ENCODE results near the gene DNASE2B. TPM values are rescaled to one million over a fixed set of nuclear protein-coding genes. Genes with fewer than 3 reads are reported as not detected.

Gene DNASE2B
- total and polyA plus RNA-seq, 2 donors (not counting 3 experiments of a cell fraction or from before 2014, with no cell fraction given): not detected

DNA sequence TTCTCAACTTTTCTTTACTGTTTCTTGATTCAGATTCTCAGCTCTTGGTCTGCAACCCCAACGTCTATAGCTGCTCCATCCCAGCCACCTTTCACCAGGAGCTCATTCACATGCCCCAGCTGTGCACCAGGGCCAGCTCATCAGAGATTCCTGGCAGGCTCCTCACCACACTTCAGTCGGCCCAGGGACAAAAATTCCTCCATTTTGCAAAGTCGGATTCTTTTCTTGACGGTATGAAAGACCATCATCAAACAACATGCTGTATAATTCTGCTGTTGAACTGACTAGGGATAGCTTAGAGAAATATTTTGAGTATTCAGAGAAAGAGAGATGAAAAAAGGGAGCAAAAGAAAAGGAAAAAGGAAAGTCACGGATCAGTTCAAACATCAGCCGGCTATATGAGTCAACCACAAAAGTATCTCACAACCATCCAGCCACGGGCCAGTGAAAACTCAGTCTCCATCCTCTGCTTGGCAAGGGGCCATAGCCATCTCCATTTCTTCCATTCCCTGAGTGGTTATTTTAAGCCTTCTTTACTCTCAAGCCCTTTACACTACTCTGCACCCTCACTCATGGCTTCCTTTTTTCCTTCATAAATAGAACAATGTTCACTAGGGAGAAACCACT, 14.1 kb downstream of the DNASE2B start:
- no peaks in the 10 kb centered on the region for H3K9me1 ChIP-seq (replicated peaks; ENCODE audit: control insufficient read depth, extremely low read depth, insufficient read depth, low read length)
- H3K27me3 ChIP-seq (ENCODE audit: control insufficient read depth in 2 of 2, insufficient read depth in 2 of 2, low read length in 2 of 2): no peaks in the 10 kb centered on the region
- no peak overlapping the region for H3K27ac ChIP-seq (ENCODE audit: insufficient read depth, low read depth, low read length)
- no peak overlapping the region for H2AFZ ChIP-seq (ENCODE audit: low read depth, low read length)
- no TSS peak for BruUV-seq (replicated peaks)
- H3K9me3 ChIP-seq (replicated peaks; ENCODE audit: control insufficient read depth, insufficient read depth, low read length): no peaks in the 10 kb centered on the region
- no peaks in the 10 kb centered on the region for H3K79me2 ChIP-seq (ENCODE audit: control insufficient read depth, insufficient read depth, low read length)
- intact Hi-C loops (cut with micrococcal nuclease) (no loop called here), dilution Hi-C loops (cut with MboI; ENCODE audit: extremely low pct_ligation_motif_present, low sequenced_read_pairs) (no loop called here)
- TF ChIP-seq MYC (IDR thresholded peaks at IDR 0.05; ENCODE audit: low read depth, low read length): no peak
- TF ChIP-seq, protein P1, sequence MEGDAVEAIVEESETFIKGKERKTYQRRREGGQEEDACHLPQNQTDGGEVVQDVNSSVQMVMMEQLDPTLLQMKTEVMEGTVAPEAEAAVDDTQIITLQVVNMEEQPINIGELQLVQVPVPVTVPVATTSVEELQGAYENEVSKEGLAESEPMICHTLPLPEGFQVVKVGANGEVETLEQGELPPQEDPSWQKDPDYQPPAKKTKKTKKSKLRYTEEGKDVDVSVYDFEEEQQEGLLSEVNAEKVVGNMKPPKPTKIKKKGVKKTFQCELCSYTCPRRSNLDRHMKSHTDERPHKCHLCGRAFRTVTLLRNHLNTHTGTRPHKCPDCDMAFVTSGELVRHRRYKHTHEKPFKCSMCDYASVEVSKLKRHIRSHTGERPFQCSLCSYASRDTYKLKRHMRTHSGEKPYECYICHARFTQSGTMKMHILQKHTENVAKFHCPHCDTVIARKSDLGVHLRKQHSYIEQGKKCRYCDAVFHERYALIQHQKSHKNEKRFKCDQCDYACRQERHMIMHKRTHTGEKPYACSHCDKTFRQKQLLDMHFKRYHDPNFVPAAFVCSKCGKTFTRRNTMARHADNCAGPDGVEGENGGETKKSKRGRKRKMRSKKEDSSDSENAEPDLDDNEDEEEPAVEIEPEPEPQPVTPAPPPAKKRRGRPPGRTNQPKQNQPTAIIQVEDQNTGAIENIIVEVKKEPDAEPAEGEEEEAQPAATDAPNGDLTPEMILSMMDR (IDR thresholded peaks at IDR 0.05; ENCODE audit: extremely low read depth in 1 of 2, insufficient read depth in 1 of 2, low read depth in 1 of 2, low read length in 2 of 2): no peak
- TF ChIP-seq, protein P2, sequence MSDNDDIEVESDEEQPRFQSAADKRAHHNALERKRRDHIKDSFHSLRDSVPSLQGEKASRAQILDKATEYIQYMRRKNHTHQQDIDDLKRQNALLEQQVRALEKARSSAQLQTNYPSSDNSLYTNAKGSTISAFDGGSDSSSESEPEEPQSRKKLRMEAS (IDR thresholded peaks at IDR 0.05; ENCODE audit: insufficient read depth, insufficient read length): no peak
- no peak for TF ChIP-seq FOS (IDR thresholded peaks at IDR 0.05; ENCODE audit: borderline replicate concordance, insufficient read depth, low read length)
- TF ChIP-seq POLR2AphosphoS5 (IDR thresholded peaks at IDR 0.05; ENCODE audit: insufficient read depth, low read depth, low read length): no peak
- TF ChIP-seq POLR2A (IDR thresholded peaks at IDR 0.05; ENCODE audit: low read depth, low read length): no peak
- TF ChIP-seq GATA2 (IDR thresholded peaks at IDR 0.05; ENCODE audit: insufficient read depth, insufficient read length, low read depth, low read length): no peak
- no peak for TF ChIP-seq JUN (IDR thresholded peaks at IDR 0.05; ENCODE audit: borderline replicate concordance, insufficient read depth, insufficient read length, low read depth)
- TF ChIP-seq EZH2 (IDR thresholded peaks at IDR 0.05; ENCODE audit: borderline replicate concordance, low read depth, low read length, severe bottlenecking): no peak
- no peak overlapping the region for H3K4me2 ChIP-seq (ENCODE audit: insufficient read depth, low read length)
- H3K4me3 ChIP-seq (replicated peaks in 1 of 3; ENCODE audit: insufficient read depth in 1 of 3, low read depth in 1 of 3, low read length in 3 of 3): no peak overlapping the region
- no peak overlapping the region for H3K9ac ChIP-seq (replicated peaks; ENCODE audit: extremely low read depth, insufficient read depth, low read length)
- no peaks in the 10 kb centered on the region for H4K20me1 ChIP-seq (replicated peaks; ENCODE audit: control insufficient read depth, extremely low read depth, insufficient read depth, low read length)
- H3K4me1 ChIP-seq (ENCODE audit: control insufficient read depth, extremely low read depth, insufficient read depth, low read length): peaks cover 26% of the 10 kb centered on the region
- POLR2A ChIA-PET: interaction anchor here (0.7 kb wide), 1 partner anchor 156 kb away, joined by 4 read pairs; no protein-coding TSS in a partner anchor
- FAIRE-seq (no peak), DNase-seq (ENCODE audit: low read depth, low spot score) (no peak)
- no peaks in the 10 kb centered on the region for H3K36me3 ChIP-seq (ENCODE audit: control insufficient read depth in 2 of 2, extremely low read depth in 1 of 2, insufficient read depth in 2 of 2, low read length in 2 of 2)
- CTCF ChIA-PET: interaction anchor here (0.8 to 1.5 kb wide), 3 partner anchors 10 to 268 kb away, joined by 3 to 5 read pairs (median 4); partner anchors contain the start of gene PRKACB
